Measurements from ENCODE around the gene VEGFB. TPM values are rescaled to one million over a fixed set of nuclear protein-coding genes. Genes with fewer than 3 reads are reported as not detected.

The VEGFB gene
- total and polyA plus RNA-seq, 2 of the 4 experiments (the other 2 are of a cell fraction), result 3.0 to 25.1 TPM

- Histone ChIP-seq H2BK5ac (ENCODE audit: low read depth, low read length, poor library complexity, severe bottlenecking) (no peak overlapping the region), H3K27me3 (ENCODE audit: control insufficient read depth, insufficient read depth, low read length) (no peaks in the 10 kb centered on the region), H2AFZ (replicated peaks; ENCODE audit: low read length, poor library complexity) (no peak overlapping the region), H4K5ac (ENCODE audit: low read depth, low read length) (no peak overlapping the region), H3K23ac (ENCODE audit: low read depth, low read length) (no peak overlapping the region), H4K8ac (ENCODE audit: low read depth in 2 of 2, low read length in 2 of 2) (no peak overlapping the region), H3K27ac (ENCODE audit: insufficient read depth, low read length) (no peak overlapping the region), H4K20me1 (ENCODE audit: insufficient read depth, low read length) (no peaks in the 10 kb centered on the region), H3K4me1 (ENCODE audit: control insufficient read depth, insufficient read depth, low read length) (peaks cover 9% of the 10 kb centered on the region), H3K4me2 (ENCODE audit: low read depth, low read length) (no peak overlapping the region), H3K36me3 (ENCODE audit: control insufficient read depth, insufficient read depth, low read length) (peaks cover 63% of the 10 kb centered on the region), H3K18ac (ENCODE audit: low read depth, low read length) (no peak overlapping the region), H3K9me3 (ENCODE audit: control insufficient read depth, insufficient read depth, low read length) (no peaks in the 10 kb centered on the region), H3K9ac (ENCODE audit: low read depth, low read length) (no peak overlapping the region), H4K91ac (ENCODE audit: insufficient read depth, low read depth, low read length) (no peak overlapping the region), H3K14ac (replicated peaks; ENCODE audit: low read depth, low read length) (no peak overlapping the region), H3K4me3 (ENCODE audit: insufficient read depth, low read depth, low read length) (no peak overlapping the region), H2BK120ac (ENCODE audit: low read depth, low read length) (no peak overlapping the region), H2AK5ac (ENCODE audit: low read depth, low read length) (0 out of 2 replicates have a peak overlapping the region, but pooled peaks have one; percentile 28), H3K79me1 (ENCODE audit: low read depth in 1 of 2, low read length in 2 of 2) (peaks cover 7 to 34% of the 10 kb centered on the region in 2 experiments; a peak in 2 of 4 replicates), H3K56ac (ENCODE audit: extremely low read depth, insufficient read depth, low read length) (no peak overlapping the region), H3K9me1 (ENCODE audit: insufficient read depth, low read length) (0 out of 2 replicates have a peak, but pooled peaks cover 5% of the 10 kb centered on the region), H2BK15ac (ENCODE audit: low read depth, low read length) (no peak overlapping the region), H2BK20ac (ENCODE audit: low read depth, low read length) (no peak overlapping the region), H3K4ac (ENCODE audit: low read depth, low read length) (no peak overlapping the region), H2AK9ac (replicated peaks; ENCODE audit: low read depth, low read length, poor library complexity) (peak overlapping the region; percentile 65)
- WGBS, 2 experiments (ENCODE audit: extremely low coverage in 2 of 2, insufficient read length in 1 of 2), result 100% methylated on average over 8 of the region's 18 CpGs; no CpG with 5 or more reads in 1 of the 2 experiments
- ChIA-PET CTCF (interaction anchor here (0.5 kb wide), 1 partner anchor 35 kb away, joined by 3 read pairs; no protein-coding TSS in a partner anchor), POLR2A (ENCODE audit: unreplicated experiment) (no interaction called here)
- no TSS peak for BruUV-seq (replicated peaks)
- DNase-seq, result no peak
- ATAC-seq (ENCODE audit: low read depth), result no peak
- in situ Hi-C loops (cut with MboI; ENCODE audit: low sequenced_read_pairs), result no loop called here
- TF ChIP-seq MXI1 (IDR thresholded peaks at IDR 0.05; ENCODE audit: borderline replicate concordance, low read depth, low read length), result no peak
- dilution Hi-C loops (cut with HindIII; ENCODE audit: low sequenced_read_pairs, unreplicated experiment), result no loop called here
- intact Hi-C loops (cut with micrococcal nuclease), result no loop called here
Measured at GRCh38 chr11:64261556-64262080, 27.2 kb downstream of the VEGFB start.
